Right atrium auricular region (tissue), 2 donors: ENCODE results near the gene IQGAP1. TPM values are rescaled to one million over a fixed set of nuclear protein-coding genes. Genes with fewer than 3 reads are reported as not detected.

ENCODE experiments used
- DNase-seq: peaks from one replicate; pipeline ENCODE4 v3.0.0-alpha.2; 2019; ENCODE audit warnings: low spot score
- H3K27ac ChIP-seq, 2 donors: fragments of 200-600 bp; sonication (generic); 1 replicate in 1 of 2; 2 replicates in 1 of 2; pipeline ENCODE4 v1.5.1; 2016 to 2019
- H3K27me3 ChIP-seq, 2 donors: fragments of 200-600 bp; sonication (generic); one replicate each; pipeline versions ENCODE4 v1.5.1 to v1.6.0; 2017 to 2019
- H3K36me3 ChIP-seq: fragments of 200-600 bp; sonication (generic); one replicate; pipeline ENCODE4 v1.5.1; 2016
- H3K4me1 ChIP-seq, 2 donors: fragments of 200-600 bp; sonication (generic); one replicate each; pipeline versions ENCODE4 v1.5.1 to v1.6.0; 2017 to 2019
- H3K4me3 ChIP-seq, 2 donors: fragments of 200-600 bp; sonication (generic); 1 replicate in 1 of 2; 2 replicates in 1 of 2; pipeline ENCODE4 v1.5.1; 2017 to 2019; ENCODE audit warnings: mild to moderate bottlenecking in 1 of 2, moderate library complexity in 1 of 2
- H3K9me3 ChIP-seq, 2 donors: fragments of 200-600 bp; sonication (generic); one replicate each; pipeline ENCODE4 v1.5.1; 2019
- CTCF ChIP-seq, 2 donors: fragments of 200-600 bp; sonication (generic); IDR thresholded peaks; one replicate each; pipeline ENCODE4 v1.5.1; 2019; ENCODE audit warnings: antibody characterized with exemption in 2 of 2
- total RNA-seq, 2 donors: library from RNA; depleted of rRNA; stranded (reverse); fragments of >200 nt; gene quantifications; one replicate each; pipeline ENCODE4 v1.1.0, GENCODE V29; 2016

IQGAP1 gene
- total RNA-seq, 2 donors from 2014 or later = 56.5 to 96.3 TPM

- peaks cover 35% of the 10 kb centered on the region for H3K36me3 ChIP-seq
- H3K4me1 ChIP-seq = peaks cover 0 to 58% of the 10 kb centered on the region in 2 donors
- H3K27me3 ChIP-seq = no peaks in the 10 kb centered on the region
- peak overlapping the region; percentile 75 to 79 for H3K27ac ChIP-seq
- H3K4me3 ChIP-seq = no peak overlapping the region
- DNase-seq = no peak
- H3K9me3 ChIP-seq = no peaks in the 10 kb centered on the region
- TF ChIP-seq CTCF (IDR thresholded peaks at IDR 0.05) = peak in 1 of 2 donors; percentile 33
These were observed 75.3 kb downstream of the IQGAP1 start for GRCh38 chr15:90463381-90463780.

- H3K27me3 ChIP-seq = no peaks in the 10 kb centered on the region
- no peak for TF ChIP-seq CTCF (IDR thresholded peaks at IDR 0.05)
- no peaks in the 10 kb centered on the region for H3K9me3 ChIP-seq
- H3K4me3 ChIP-seq = no peak overlapping the region
- no peak for DNase-seq
- H3K36me3 ChIP-seq = peaks cover 34% of the 10 kb centered on the region
- peaks cover 0 to 38% of the 10 kb centered on the region in 2 donors for H3K4me1 ChIP-seq
- H3K27ac ChIP-seq = peak overlapping the region in 1 of 2 donors; percentile 13
These were observed 77.3 kb downstream of the IQGAP1 start for GRCh38 chr15:90465140-90465929.

- no peak overlapping the region for H3K27ac ChIP-seq
- H3K4me1 ChIP-seq = peaks cover 0 to 35% of the 10 kb centered on the region in 2 donors
- no peak for TF ChIP-seq CTCF (IDR thresholded peaks at IDR 0.05)
- no peaks in the 10 kb centered on the region for H3K27me3 ChIP-seq
- H3K36me3 ChIP-seq = peaks cover 40% of the 10 kb centered on the region
- no peak overlapping the region for H3K4me3 ChIP-seq
- no peak for DNase-seq
- H3K9me3 ChIP-seq = no peaks in the 10 kb centered on the region
These were observed 78.0 kb downstream of the IQGAP1 start for GRCh38 chr15:90465930-90466567.

- Histone ChIP-seq H3K27me3 (no peaks in the 10 kb centered on the region), H3K36me3 (peaks cover 70% of the 10 kb centered on the region), H3K9me3 (no peaks in the 10 kb centered on the region), H3K4me1 (peaks cover 0 to 12% of the 10 kb centered on the region in 2 donors), H3K4me3 (no peak overlapping the region), H3K27ac (no peak overlapping the region)
- TF ChIP-seq CTCF (IDR thresholded peaks at IDR 0.05) = no peak
- DNase-seq = no peak
These were observed 81.7 kb downstream of the IQGAP1 start for GRCh38 chr15:90469723-90470122.

GRCh38 chr15:90470453-90470852 is 82.4 kb downstream of the IQGAP1 start:
- Histone ChIP-seq H3K36me3 (peaks cover 78% of the 10 kb centered on the region), H3K4me1 (peaks cover 0 to 5% of the 10 kb centered on the region in 2 donors), H3K27me3 (no peaks in the 10 kb centered on the region), H3K9me3 (no peaks in the 10 kb centered on the region), H3K4me3 (no peak overlapping the region), H3K27ac (no peak overlapping the region)
- no peak for TF ChIP-seq CTCF (IDR thresholded peaks at IDR 0.05)
- DNase-seq = no peak
